ENCODE data around the gene DNPH1. TPM values are rescaled to one million over a fixed set of nuclear protein-coding genes. Genes with fewer than 3 reads are reported as not detected.
A peak's percentile ranks its signal among the peaks of the same experiment; 100 is the strongest.

DNPH1 gene
- 14.7 TPM for total RNA-seq (2013)
- polyA plus RNA-seq = 10 to 100 TPM; 31.9 to 55.4 (median 42.7) TPM
- 15.8 and 26.3 TPM in 2 replicates for polyA minus RNA-seq
- total RNA-seq = 0.50 to 4.8 (median 3.4) reads per million in 11 experiments

- H3K36me3 ChIP-seq (replicated peaks in 1 of 2; ENCODE audit: control insufficient read depth in 1 of 2, insufficient read depth in 2 of 2, low read length in 2 of 2) = no peaks in the 10 kb centered on the region
- H3K79me2 ChIP-seq (ENCODE audit: insufficient read depth, low read length) = no peaks in the 10 kb centered on the region
- Mint-ChIP-seq H3K9me3 (no peaks in the 10 kb centered on the region), H3K27me3 (ENCODE audit: low read depth in 3 of 3) (peaks cover 10 to 16% (median 12%) of the 10 kb centered on the region in 3 donors), H3K4me3 (peak within 1 kb of the TSS; percentile 76 to 88), H3K36me3 (peaks cover 4 to 8% of the 10 kb centered on the region in 2 donors), H3K4me1 (peaks cover 31% of the 10 kb centered on the region), H3K27ac (peak within 1 kb of the TSS in 6 of 7 donors; percentile 25 to 68 (median 48))
- intact Hi-C loops (cut with micrococcal nuclease) = no loop called here
- peaks cover 17 to 28% of the 10 kb centered on the region in 2 donors for H3K4me1 ChIP-seq (ENCODE audit: control insufficient read depth in 1 of 2, insufficient read depth in 2 of 2, low read length in 2 of 2)
- H3K27me3 ChIP-seq (ENCODE audit: control insufficient read depth in 2 of 2, insufficient read depth in 2 of 2, low read length in 2 of 2) = peaks cover 0 to 9% of the 10 kb centered on the region in 2 donors
- no peaks in the 10 kb centered on the region for H4K20me1 ChIP-seq (ENCODE audit: insufficient read depth, low read length)
- H3K9me3 ChIP-seq (replicated peaks in 1 of 2; ENCODE audit: control insufficient read depth in 1 of 2, insufficient read depth in 1 of 2, low read length in 2 of 2) = no peaks in the 10 kb centered on the region
- TF ChIP-seq, protein P1, sequence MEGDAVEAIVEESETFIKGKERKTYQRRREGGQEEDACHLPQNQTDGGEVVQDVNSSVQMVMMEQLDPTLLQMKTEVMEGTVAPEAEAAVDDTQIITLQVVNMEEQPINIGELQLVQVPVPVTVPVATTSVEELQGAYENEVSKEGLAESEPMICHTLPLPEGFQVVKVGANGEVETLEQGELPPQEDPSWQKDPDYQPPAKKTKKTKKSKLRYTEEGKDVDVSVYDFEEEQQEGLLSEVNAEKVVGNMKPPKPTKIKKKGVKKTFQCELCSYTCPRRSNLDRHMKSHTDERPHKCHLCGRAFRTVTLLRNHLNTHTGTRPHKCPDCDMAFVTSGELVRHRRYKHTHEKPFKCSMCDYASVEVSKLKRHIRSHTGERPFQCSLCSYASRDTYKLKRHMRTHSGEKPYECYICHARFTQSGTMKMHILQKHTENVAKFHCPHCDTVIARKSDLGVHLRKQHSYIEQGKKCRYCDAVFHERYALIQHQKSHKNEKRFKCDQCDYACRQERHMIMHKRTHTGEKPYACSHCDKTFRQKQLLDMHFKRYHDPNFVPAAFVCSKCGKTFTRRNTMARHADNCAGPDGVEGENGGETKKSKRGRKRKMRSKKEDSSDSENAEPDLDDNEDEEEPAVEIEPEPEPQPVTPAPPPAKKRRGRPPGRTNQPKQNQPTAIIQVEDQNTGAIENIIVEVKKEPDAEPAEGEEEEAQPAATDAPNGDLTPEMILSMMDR (IDR thresholded peaks at IDR 0.05) = peak; percentile 99
- WGBS (ENCODE audit: insufficient coverage) = 2% methylated on average over 81 of the region's 82 CpGs
- peak within 1 kb of the TSS; percentile 71 for H3K9ac ChIP-seq (ENCODE audit: insufficient read depth, low read length, poor library complexity, severe bottlenecking)
- H3K4me2 ChIP-seq (replicated peaks; ENCODE audit: extremely low read depth, low read length, poor library complexity, severe bottlenecking) = peak within 1 kb of the TSS; percentile 80
- peak within 1 kb of the TSS; percentile 89 for H2AFZ ChIP-seq (ENCODE audit: insufficient read depth, low read depth, low read length, poor library complexity, severe bottlenecking)
- DNase-seq = peak; percentile 53 to 72 (median 65)
- H3K27ac ChIP-seq (ENCODE audit: low read depth in 1 of 2, low read length in 2 of 2) = peak within 1 kb of the TSS in 1 of 2 donors; percentile 45
- peak within 1 kb of the TSS; percentile 31 to 77 (median 44) for H3K4me3 ChIP-seq (replicated peaks in 1 of 3; ENCODE audit: low read depth in 2 of 3, low read length in 3 of 3)
Measured at GRCh38 chr6:43228951-43229802, at the start of gene DNPH1. Gene DNPH1 (minus strand): TSS chr6:43229481. CDS start chr6:43229456, 25 bp downstream.

DNA sequence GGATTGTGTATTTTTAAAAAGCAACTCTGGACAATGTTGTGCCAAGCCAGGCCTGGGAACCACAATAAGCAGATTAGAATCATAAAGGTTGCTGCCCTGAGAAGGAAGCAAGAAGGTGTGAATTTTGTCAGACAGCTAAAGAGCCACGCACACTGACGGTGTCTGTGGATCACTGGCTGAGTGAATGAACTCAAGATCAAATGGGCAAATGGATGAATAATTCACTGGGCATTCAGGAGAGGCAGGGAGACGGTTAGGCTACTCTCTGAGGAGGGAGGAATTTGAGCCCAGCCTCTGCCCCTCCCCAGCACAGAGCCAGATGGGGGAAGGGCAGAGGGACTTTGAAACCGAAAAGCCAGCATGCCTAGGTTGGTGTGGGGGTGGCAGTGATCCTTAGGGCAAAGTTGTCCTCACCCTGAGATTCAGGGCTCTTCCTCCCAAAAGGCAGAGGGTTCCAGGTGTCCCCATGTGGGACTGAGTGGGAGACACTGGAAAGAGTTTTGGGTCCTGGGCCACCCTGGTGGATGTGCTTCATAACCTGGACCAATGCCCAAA is 49.3 kb upstream of the DNPH1 start:
- Histone ChIP-seq H3K79me2 (ENCODE audit: insufficient read depth, low read length) (no peaks in the 10 kb centered on the region), H3K4me1 (ENCODE audit: control insufficient read depth in 1 of 2, insufficient read depth in 2 of 2, low read length in 2 of 2) (peaks cover 14 to 19% of the 10 kb centered on the region in 2 donors), H3K9ac (ENCODE audit: insufficient read depth, low read length, poor library complexity, severe bottlenecking) (no peak overlapping the region), H3K4me2 (replicated peaks; ENCODE audit: extremely low read depth, low read length, poor library complexity, severe bottlenecking) (no peak overlapping the region), H3K9me3 (replicated peaks in 1 of 2; ENCODE audit: control insufficient read depth in 1 of 2, insufficient read depth in 1 of 2, low read length in 2 of 2) (no peaks in the 10 kb centered on the region), H3K27ac (ENCODE audit: low read depth in 1 of 2, low read length in 2 of 2) (no peak overlapping the region), H3K36me3 (replicated peaks in 1 of 2; ENCODE audit: control insufficient read depth in 1 of 2, insufficient read depth in 2 of 2, low read length in 2 of 2) (no peaks in the 10 kb centered on the region), H4K20me1 (ENCODE audit: insufficient read depth, low read length) (no peaks in the 10 kb centered on the region), H2AFZ (ENCODE audit: insufficient read depth, low read depth, low read length, poor library complexity, severe bottlenecking) (no peak overlapping the region), H3K27me3 (ENCODE audit: control insufficient read depth in 2 of 2, insufficient read depth in 2 of 2, low read length in 2 of 2) (peaks cover 14 to 64% of the 10 kb centered on the region in 2 donors), H3K4me3 (replicated peaks in 1 of 3; ENCODE audit: low read depth in 2 of 3, low read length in 3 of 3) (no peak overlapping the region)
- DNase-seq = no peak
- H3K4me3 Mint-ChIP-seq = peak overlapping the region in 1 of 2 donors; percentile 23
- peaks cover 19% of the 10 kb centered on the region for H3K4me1 Mint-ChIP-seq
- peaks cover 3 to 9% of the 10 kb centered on the region in 2 donors for H3K36me3 Mint-ChIP-seq
- TF ChIP-seq, protein P1 (IDR thresholded peaks at IDR 0.05) = no peak
- WGBS (ENCODE audit: insufficient coverage) = no CpG with 5 or more reads among the region's 4 CpGs
- H3K27ac Mint-ChIP-seq = peak overlapping the region in 1 of 7 donors; percentile 35
- H3K9me3 Mint-ChIP-seq = peaks cover 0 to 14% (median 4%) of the 10 kb centered on the region in 7 donors
- intact Hi-C loops (cut with micrococcal nuclease) = no loop called here
- peaks cover 64 to 78% (median 67%) of the 10 kb centered on the region in 3 donors for H3K27me3 Mint-ChIP-seq (ENCODE audit: low read depth in 3 of 3)
